GM19351 (cell line): Measurements from ENCODE around the gene NTSR1.

Source experiments
- ATAC-seq: cut with Tn5 transposase; IDR thresholded peaks from one replicate; pipeline ENCODE4 v1.9.1; 2021; ENCODE audit warnings: mild to moderate bottlenecking, moderate library complexity; ENCODE audit not compliant: unreplicated experiment

The NTSR1 gene

GRCh38 chr20:62692801-62693523, 15.7 kb upstream of the NTSR1 start:
- ATAC-seq = no peak

- no peak for ATAC-seq
These were observed 15.1 kb upstream of the NTSR1 start for GRCh38 chr20:62693524-62693922.

- ATAC-seq = no peak
These were observed 14.5 kb upstream of the NTSR1 start for GRCh38 chr20:62694106-62694505.

- no peak for ATAC-seq
These were observed 13.8 kb upstream of the NTSR1 start for GRCh38 chr20:62694868-62695267.

- no peak for ATAC-seq
These were observed 12.9 kb upstream of the NTSR1 start for GRCh38 chr20:62695448-62696414.

- no peak for ATAC-seq
These were observed 12.1 kb upstream of the NTSR1 start for GRCh38 chr20:62696434-62696957.

- ATAC-seq = no peak
These were observed 11.6 kb upstream of the NTSR1 start for GRCh38 chr20:62696989-62697388.

- ATAC-seq = no peak
These were observed 11.1 kb upstream of the NTSR1 start for GRCh38 chr20:62697468-62697912.

- ATAC-seq = no peak
These were observed 10.4 kb upstream of the NTSR1 start for GRCh38 chr20:62698231-62698630.

GRCh38 chr20:62699296-62699695, 9.3 kb upstream of the NTSR1 start:
- no peak for ATAC-seq

- no peak for ATAC-seq
These were observed 8.9 kb upstream of the NTSR1 start for GRCh38 chr20:62699741-62700140.

- no peak for ATAC-seq
These were observed 8.2 kb upstream of the NTSR1 start for GRCh38 chr20:62700261-62700930.

GRCh38 chr20:62701161-62702012, 7.2 kb upstream of the NTSR1 start:
- ATAC-seq = no peak

- ATAC-seq = no peak
These were observed 6.7 kb upstream of the NTSR1 start for GRCh38 chr20:62702013-62702300.

- ATAC-seq = no peak
These were observed 5.5 kb upstream of the NTSR1 start for GRCh38 chr20:62702895-62703852.

- ATAC-seq = no peak
These were observed 4.8 kb upstream of the NTSR1 start for GRCh38 chr20:62703853-62704228.

- ATAC-seq = no peak
These were observed 4.2 kb upstream of the NTSR1 start for GRCh38 chr20:62704341-62704948.

- ATAC-seq = no peak
These were observed 3.0 kb upstream of the NTSR1 start for GRCh38 chr20:62705627-62706026.

- no peak for ATAC-seq
These were observed 2.3 kb upstream of the NTSR1 start for GRCh38 chr20:62706344-62706743.
